Mesenchymal stem cell (in vitro differentiated cells and primary cell): Measurements from ENCODE around the gene PYGB.
A peak's percentile ranks its signal among the peaks of the same experiment; 100 is the strongest.

Source experiments
- DNase-seq: peaks from one replicate; pipeline ENCODE4 v3.0.0-alpha.2; 2013
- H2AFZ ChIP-seq: one replicate; pipeline ENCODE4 v1.6.1; 2013; ENCODE audit warnings: low read depth, mild to moderate bottlenecking, control low read depth, inconsistent platforms, low read length, moderate library complexity
- H2AK5ac ChIP-seq: 2 replicates; pipeline ENCODE4 v1.6.1; 2013; ENCODE audit warnings: low read length, moderate library complexity, mild to moderate bottlenecking, inconsistent platforms; ENCODE audit not compliant: severe bottlenecking
- H2BK120ac ChIP-seq: one replicate; pipeline ENCODE4 v1.6.1; 2013; ENCODE audit warnings: low read depth, mild to moderate bottlenecking, inconsistent platforms, low read length, moderate library complexity
- H2BK12ac ChIP-seq, 2 experiments: one replicate each; pipeline ENCODE4 v1.6.1; 2013; ENCODE audit warnings: inconsistent platforms in 2 of 2, low read length in 2 of 2, mild to moderate bottlenecking in 2 of 2, moderate library complexity in 2 of 2, control low read depth in 1 of 2
- H2BK15ac ChIP-seq: one replicate; pipeline ENCODE4 v1.6.1; 2013; ENCODE audit warnings: mild to moderate bottlenecking, low read depth, inconsistent platforms; ENCODE audit not compliant: poor library complexity, severe bottlenecking
- H2BK5ac ChIP-seq: 2 replicates; pipeline ENCODE4 v1.6.1; 2013; ENCODE audit warnings: low read depth, mild to moderate bottlenecking, low read length, control low read depth, inconsistent platforms; ENCODE audit not compliant: poor library complexity, severe bottlenecking
- H3K14ac ChIP-seq, 2 experiments: one replicate each; pipeline ENCODE4 v1.6.1; 2013; ENCODE audit warnings: inconsistent platforms in 2 of 2, low read length in 2 of 2, control low read depth in 1 of 2, mild to moderate bottlenecking in 1 of 2, moderate library complexity in 1 of 2
- H3K18ac ChIP-seq, 2 experiments: one replicate each; pipeline ENCODE4 v1.6.1; 2013; ENCODE audit warnings: inconsistent platforms in 2 of 2, low read length in 2 of 2, control low read depth in 1 of 2, low read depth in 1 of 2, mild to moderate bottlenecking in 1 of 2
- H3K23ac ChIP-seq, 2 experiments: one replicate each; pipeline ENCODE4 v1.6.1; 2013; ENCODE audit warnings: inconsistent platforms in 2 of 2, low read length in 2 of 2, mild to moderate bottlenecking in 2 of 2, moderate library complexity in 2 of 2, control low read depth in 1 of 2
- H3K27ac ChIP-seq: 2 replicates; pipeline ENCODE4 v1.5.1; 2013; ENCODE audit warnings: mild to moderate bottlenecking, moderate library complexity, low read length, control low read depth, inconsistent platforms; ENCODE audit not compliant: poor library complexity, severe bottlenecking
- H3K27me3 ChIP-seq, 2 experiments: 2 replicates each; pipeline versions ENCODE4 v1.6.1 to v1.7.0; 2013; ENCODE audit warnings: low read length in 2 of 2, mild to moderate bottlenecking in 2 of 2, moderate library complexity in 2 of 2, control low read depth in 1 of 2, inconsistent platforms in 1 of 2; ENCODE audit not compliant: control insufficient read depth in 1 of 2, insufficient read depth in 1 of 2
- H3K36me3 ChIP-seq, 2 experiments: 2 replicates each; pipeline versions ENCODE4 v1.6.1 to v1.7.0; 2013; ENCODE audit warnings: low read length in 2 of 2, control low read depth in 1 of 2, inconsistent platforms in 1 of 2, low read depth in 1 of 2, mild to moderate bottlenecking in 1 of 2; ENCODE audit not compliant: insufficient read depth in 2 of 2, control insufficient read depth in 1 of 2
- H3K4ac ChIP-seq, 2 experiments: one replicate each; pipeline ENCODE4 v1.6.1; 2013; ENCODE audit warnings: inconsistent platforms in 2 of 2, low read length in 2 of 2, mild to moderate bottlenecking in 2 of 2, moderate library complexity in 2 of 2, control low read depth in 1 of 2, low read depth in 1 of 2
- H3K4me1 ChIP-seq: 2 replicates; pipeline ENCODE4 v1.6.1; 2013; ENCODE audit warnings: low read depth, low read length, control low read depth; ENCODE audit not compliant: control insufficient read depth, insufficient read depth
- H3K4me2 ChIP-seq: 2 replicates; pipeline ENCODE4 v1.6.1; 2013; ENCODE audit warnings: low read length, mild to moderate bottlenecking, inconsistent platforms; ENCODE audit not compliant: poor library complexity, severe bottlenecking
- H3K4me3 ChIP-seq, 2 experiments: 2 replicates each; pipeline versions ENCODE4 v1.5.1 to v1.7.0; 2013; ENCODE audit warnings: low read length in 2 of 2, mild to moderate bottlenecking in 2 of 2, control low read depth in 1 of 2, low read depth in 1 of 2; ENCODE audit not compliant: insufficient read depth in 1 of 2
- H3K79me1 ChIP-seq: replicated peaks from 2 replicates; pipeline ENCODE4 v1.6.1; 2013; ENCODE audit warnings: mild to moderate bottlenecking, control low read depth, low read length, inconsistent platforms; ENCODE audit not compliant: poor library complexity, severe bottlenecking
- H3K9ac ChIP-seq: 2 replicates; pipeline ENCODE4 v1.7.0; 2013; ENCODE audit warnings: mild to moderate bottlenecking, low read length, moderate library complexity
- H3K9me3 ChIP-seq: 2 replicates; pipeline ENCODE4 v1.7.0; 2013; ENCODE audit warnings: mild to moderate bottlenecking, low read length; ENCODE audit not compliant: control insufficient read depth
- H4K8ac ChIP-seq: one replicate; pipeline ENCODE4 v1.6.1; 2013; ENCODE audit warnings: inconsistent platforms, mild to moderate bottlenecking, low read length, moderate library complexity
- H4K91ac ChIP-seq: one replicate; pipeline ENCODE4 v1.6.1; 2013; ENCODE audit warnings: mild to moderate bottlenecking, low read length, inconsistent platforms
- WGBS: methylation state at CpG from one replicate; pipeline ENCODE4 v1.1.7; 2013; ENCODE audit warnings: mixed read lengths; 5-methylcytosine and 5-hydroxymethylcytosine counted together

Gene PYGB

DNA sequence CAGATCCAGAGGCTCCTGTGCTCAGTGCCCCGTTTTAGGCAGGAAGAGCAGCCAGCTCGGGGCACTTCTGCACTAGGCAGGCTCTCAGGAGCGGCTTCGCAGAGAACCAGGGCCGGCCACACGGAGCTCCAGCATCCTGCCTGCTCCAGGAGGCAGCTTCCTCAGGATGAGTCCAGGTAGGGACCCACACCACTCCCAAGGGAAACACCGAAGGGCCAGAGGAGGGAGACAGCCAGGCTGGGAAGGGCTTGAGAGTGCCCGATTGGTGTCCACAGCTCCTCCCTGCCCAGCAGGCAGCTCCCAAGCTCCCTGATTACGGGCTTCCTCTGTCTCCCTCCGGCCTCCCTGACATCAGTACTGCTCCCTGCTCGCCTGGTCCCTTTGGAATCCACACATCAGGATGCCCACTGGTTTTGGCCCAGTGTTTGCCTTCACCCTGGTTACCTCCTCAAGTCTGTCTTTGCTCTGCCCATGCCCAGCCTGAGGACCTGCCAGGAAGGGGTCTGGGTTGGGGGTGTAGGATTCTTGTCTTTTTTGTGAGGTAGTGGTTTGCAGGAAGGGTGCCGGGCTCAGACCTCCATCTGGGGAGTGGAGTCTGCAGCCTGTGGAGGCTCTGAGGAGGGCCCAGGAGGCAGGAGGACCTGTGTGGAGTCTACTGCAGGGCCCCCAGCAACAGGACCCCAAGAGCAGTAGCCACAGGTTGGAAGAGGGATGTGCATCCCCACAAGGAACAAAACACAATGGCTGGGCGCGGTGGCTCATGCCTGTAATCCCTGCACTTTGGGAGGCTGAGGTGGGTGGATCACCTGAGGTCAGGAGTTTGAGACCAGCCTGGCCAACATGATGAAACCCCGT is 11.2 kb upstream of the PYGB start:
- Histone ChIP-seq H2BK120ac (peak overlapping the region; percentile 51), H3K4me3 (no peak overlapping the region), H3K79me1 (peaks cover 4% of the 10 kb centered on the region), H3K14ac (peak overlapping the region in 1 of 2 experiments; percentile 75), H3K23ac (peak overlapping the region in 1 of 2 experiments; percentile 1), H3K9ac (no peak overlapping the region), H3K27ac (peak overlapping the region; percentile 57), H3K9me3 (no peaks in the 10 kb centered on the region), H4K8ac (peak overlapping the region; percentile 47), H2AFZ (peak overlapping the region; percentile 55), H3K27me3 (no peaks in the 10 kb centered on the region), H3K4me1 (peaks cover 45% of the 10 kb centered on the region), H2BK12ac (peak overlapping the region; percentile 34 to 95), H2BK15ac (peak overlapping the region; percentile 87), H3K4ac (peak overlapping the region; percentile 29 to 96), H4K91ac (peak overlapping the region; percentile 88), H3K36me3 (no peaks in the 10 kb centered on the region), H2AK5ac (peak overlapping the region; percentile 99), H3K18ac (peak overlapping the region; percentile 40 to 88), H3K4me2 (no peak overlapping the region), H2BK5ac (peak overlapping the region; percentile 59)
- no peak for DNase-seq
- WGBS: 78% methylated on average over 15 of the region's 15 CpGs

DNA sequence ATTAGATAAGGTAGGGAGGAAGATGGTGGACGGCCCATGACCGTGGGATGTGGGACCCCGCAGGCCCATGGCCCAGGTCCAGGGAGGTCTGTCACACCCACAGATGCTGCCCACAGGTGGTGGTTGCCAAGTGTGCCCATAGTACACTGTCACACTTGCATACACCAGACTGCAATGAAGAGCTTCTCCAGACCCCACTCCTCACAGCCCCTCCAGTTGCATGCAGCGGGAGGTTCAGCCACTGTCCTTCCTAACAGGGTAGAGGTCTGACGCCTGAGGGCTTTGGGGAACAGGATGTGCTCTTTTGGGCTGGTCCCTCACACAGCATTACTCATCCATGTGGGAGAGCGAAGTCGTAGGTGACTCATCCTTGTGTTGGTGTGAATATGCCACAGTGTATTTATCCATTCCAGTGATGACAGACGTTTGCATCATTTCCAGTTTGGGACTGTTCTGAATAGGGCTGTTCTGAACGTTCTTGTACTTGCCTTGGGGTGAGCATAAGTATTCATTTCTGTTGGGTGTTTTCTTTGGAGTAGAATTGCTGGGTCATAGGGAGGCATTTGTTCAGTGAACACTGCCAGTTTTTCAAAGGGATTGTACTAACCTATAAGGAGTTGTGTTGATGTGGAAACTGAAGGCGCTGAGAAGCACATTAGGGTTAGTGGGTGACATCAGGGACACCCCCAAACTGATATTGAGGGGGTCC is 10.1 kb upstream of the PYGB start:
- H3K4me3 ChIP-seq: peak overlapping the region in 1 of 2 experiments; percentile 28
- peaks cover 4% of the 10 kb centered on the region for H3K79me1 ChIP-seq
- no peak overlapping the region for H3K14ac ChIP-seq
- peak overlapping the region in 1 of 2 experiments; percentile 73 for H3K23ac ChIP-seq
- peak overlapping the region; percentile 94 for H2BK15ac ChIP-seq
- H3K4me2 ChIP-seq: no peak overlapping the region
- peak overlapping the region; percentile 90 to 95 for H3K18ac ChIP-seq
- peak overlapping the region; percentile 86 for H4K8ac ChIP-seq
- no peak overlapping the region for H2AFZ ChIP-seq
- H3K27ac ChIP-seq: peak overlapping the region; percentile 93
- H4K91ac ChIP-seq: peak overlapping the region; percentile 100
- 32% methylated on average over 10 of the region's 10 CpGs for WGBS
- peak; percentile 100 for DNase-seq
- H2AK5ac ChIP-seq: peak overlapping the region; percentile 98
- H3K27me3 ChIP-seq: no peaks in the 10 kb centered on the region
- peak overlapping the region; percentile 97 to 99 for H2BK12ac ChIP-seq
- no peaks in the 10 kb centered on the region for H3K9me3 ChIP-seq
- H3K4me1 ChIP-seq: peaks cover 45% of the 10 kb centered on the region
- peak overlapping the region; percentile 81 for H3K9ac ChIP-seq
- peak overlapping the region; percentile 82 for H2BK5ac ChIP-seq
- no peaks in the 10 kb centered on the region for H3K36me3 ChIP-seq
- H2BK120ac ChIP-seq: peak overlapping the region; percentile 90
- H3K4ac ChIP-seq: peak overlapping the region; percentile 75 to 89

DNA sequence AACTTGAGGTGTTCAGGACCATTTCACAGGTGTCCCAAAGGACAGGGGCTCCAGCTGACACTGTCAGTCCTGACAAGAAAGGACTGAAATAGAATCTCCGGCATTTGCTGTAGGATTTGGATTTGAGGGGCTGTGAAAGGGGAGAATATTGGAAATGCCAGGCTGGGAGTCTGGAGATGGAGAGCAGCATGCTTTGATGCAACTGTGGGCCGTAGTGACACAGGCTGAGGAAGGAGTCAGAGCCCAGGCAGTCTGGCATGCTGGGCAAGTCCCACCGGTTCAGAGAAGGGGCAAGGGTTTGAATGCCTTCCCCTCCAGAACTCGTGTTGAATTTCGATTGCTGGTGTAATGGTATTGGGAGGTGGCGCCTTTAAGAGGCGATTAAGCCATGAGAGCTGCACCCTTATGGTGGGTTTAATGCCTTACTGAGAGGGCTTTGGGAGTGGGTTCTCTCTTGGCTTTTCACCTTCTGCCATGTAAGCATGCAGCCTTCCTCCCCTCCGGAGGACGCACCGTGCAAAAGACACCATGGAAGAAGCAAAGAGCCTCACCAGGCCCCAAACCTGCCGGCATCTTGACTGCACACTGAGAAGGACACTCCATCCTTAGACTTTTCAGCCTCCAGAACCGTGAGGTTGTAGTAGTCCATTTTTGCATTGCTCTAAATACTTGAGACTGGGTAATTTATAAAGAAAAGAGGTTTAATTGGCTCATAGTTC is 9.4 kb upstream of the PYGB start:
- Histone ChIP-seq H3K4me3 (peak overlapping the region in 1 of 2 experiments; percentile 8), H3K18ac (peak overlapping the region; percentile 23 to 95), H4K91ac (peak overlapping the region; percentile 96), H2BK15ac (peak overlapping the region; percentile 73), H4K8ac (peak overlapping the region; percentile 91), H2AFZ (no peak overlapping the region), H3K27ac (peak overlapping the region; percentile 93), H3K4me2 (no peak overlapping the region), H3K4ac (peak overlapping the region; percentile 73 to 75), H3K79me1 (peaks cover 4% of the 10 kb centered on the region), H3K4me1 (peaks cover 41% of the 10 kb centered on the region), H2BK120ac (peak overlapping the region; percentile 86), H3K36me3 (no peaks in the 10 kb centered on the region), H2BK5ac (peak overlapping the region; percentile 82), H3K9me3 (no peaks in the 10 kb centered on the region), H2AK5ac (peak overlapping the region; percentile 98), H3K23ac (peak overlapping the region in 1 of 2 experiments; percentile 73), H3K9ac (peak overlapping the region; percentile 81), H2BK12ac (peak overlapping the region; percentile 97 to 99), H3K14ac (peak overlapping the region in 1 of 2 experiments; percentile 91), H3K27me3 (no peaks in the 10 kb centered on the region)
- peak; percentile 55 for DNase-seq
- WGBS: 90% methylated on average over 12 of the region's 12 CpGs
